Panc1 (cell line): ENCODE data around the gene TAF4B. TPM values are rescaled to one million over a fixed set of nuclear protein-coding genes. Genes with fewer than 3 reads are reported as not detected.
A peak's percentile ranks its signal among the peaks of the same experiment; 100 is the strongest.

ENCODE experiments used
- ATAC-seq: fragments of 200-7000 bp; cut with Tn5 transposase; 2 replicates; pipeline ENCODE4 v1.9.1; 2020; ENCODE audit warnings: mild to moderate bottlenecking, moderate library complexity
- BruUV-seq: library from RNA; stranded (reverse); fragments of 400-500 nt; replicated peaks from 2 replicates; lab custom pipeline; 2021; lab: Mats Ljungman, UMichigan
- CTCF ChIA-PET: fragments of 300-600 bp; sonication (Branson Sonifier 250); formaldehyde crosslinking; loops from one replicate; lab custom pipeline; 2022; ENCODE audit warnings: antibody characterized with exemption; lab: Charles Lee
- POLR2A ChIA-PET: fragments of 300-600 bp; sonication (Branson Sonifier 250); formaldehyde crosslinking; loops from one replicate; lab custom pipeline; 2022; ENCODE audit warnings: antibody characterized with exemption; lab: Charles Lee
- DNase-seq: peaks from one replicate; pipeline ENCODE4 v3.0.0-alpha.2; 2010; ENCODE audit warnings: low read depth, low spot score
- H3K27ac ChIP-seq: 2 replicates; pipeline ENCODE4 v1.5.1; 2011; ENCODE audit warnings: mild to moderate bottlenecking, low read length, inconsistent platforms
- H3K27me3 ChIP-seq: fragments of 200-500 bp; sonication (Bioruptor generic); 2 replicates; pipeline ENCODE4 v1.6.0; 2014; ENCODE audit warnings: low read length, inconsistent platforms; ENCODE audit not compliant: control insufficient read depth, insufficient read depth
- H3K36me3 ChIP-seq: fragments of 200-500 bp; sonication (Bioruptor generic); 2 replicates; pipeline ENCODE4 v1.5.1; 2014; ENCODE audit warnings: inconsistent platforms, mild to moderate bottlenecking, low read length, moderate library complexity; ENCODE audit not compliant: control insufficient read depth, insufficient read depth
- H3K4me1 ChIP-seq: 2 replicates; pipeline ENCODE4 v1.5.1; 2011; ENCODE audit warnings: inconsistent platforms, mild to moderate bottlenecking, low read length, moderate library complexity; ENCODE audit not compliant: control insufficient read depth, insufficient read depth
- H3K4me3 ChIP-seq, 2 experiments: 2 replicates each; pipeline ENCODE4 v1.5.1; 2011 to 2012; ENCODE audit warnings: low read depth in 2 of 2, low read length in 2 of 2, mild to moderate bottlenecking in 2 of 2, inconsistent platforms in 1 of 2, moderate library complexity in 1 of 2
- H3K9me3 ChIP-seq: fragments of 200-500 bp; sonication (Bioruptor generic); 2 replicates; pipeline ENCODE4 v1.5.1; 2014; ENCODE audit warnings: low read depth, mild to moderate bottlenecking, inconsistent platforms, low read length, moderate library complexity; ENCODE audit not compliant: control insufficient read depth, insufficient read depth
- POLR2AphosphoS5 ChIP-seq: IDR thresholded peaks from 2 replicates; pipeline ENCODE4 v1.6.1; 2012; ENCODE audit warnings: mild to moderate bottlenecking, low read depth, low read length, moderate library complexity
- SIN3A ChIP-seq: IDR thresholded peaks from 2 replicates; pipeline ENCODE4 v1.6.1; 2012; ENCODE audit warnings: low read depth, mild to moderate bottlenecking, low read length, moderate library complexity, borderline replicate concordance; ENCODE audit not compliant: insufficient read depth
- TCF7L2 ChIP-seq: IDR thresholded peaks from 2 replicates; pipeline ENCODE4 v1.6.1; 2011; ENCODE audit warnings: mild to moderate bottlenecking, low read depth, low read length, inconsistent platforms
- in situ Hi-C: cut with HindIII; loops from 2 replicates; pipeline ENCODE4 v1.10.0; 2016; ENCODE audit warnings: low sequenced_read_pairs, low pct_unique_long_range_greater_than_20kb
- intact Hi-C: fragments of 100-400 bp; cut with micrococcal nuclease; formaldehyde crosslinking; loops from one replicate; pipeline ENCODE4 v1.10.0; 2022; ENCODE audit not compliant: unreplicated experiment
- total RNA-seq: library from RNA; stranded (reverse); gene quantifications from one replicate; pipeline ENCODE4 v1.2.1, GENCODE V29; 2021; ENCODE audit not compliant: unreplicated experiment
- TF ChIP-seq, protein P1 (sequence below), 2 experiments: IDR thresholded peaks; 2 replicates each; pipeline ENCODE4 v1.6.1; 2011 to 2012; ENCODE audit warnings: low read depth in 2 of 2, control low read depth in 1 of 2, low read length in 1 of 2, mild to moderate bottlenecking in 1 of 2, moderate library complexity in 1 of 2; ENCODE audit not compliant: insufficient read depth in 1 of 2
- TF ChIP-seq, protein P2 (sequence below): fragments of 450-650 bp; IDR thresholded peaks from 2 replicates; pipeline ENCODE4 v1.5.1; 2017; ENCODE audit warnings: mild to moderate bottlenecking

The TAF4B gene
- total RNA-seq, 1 experiment from 2014 or later = 8.0 TPM

DNA sequence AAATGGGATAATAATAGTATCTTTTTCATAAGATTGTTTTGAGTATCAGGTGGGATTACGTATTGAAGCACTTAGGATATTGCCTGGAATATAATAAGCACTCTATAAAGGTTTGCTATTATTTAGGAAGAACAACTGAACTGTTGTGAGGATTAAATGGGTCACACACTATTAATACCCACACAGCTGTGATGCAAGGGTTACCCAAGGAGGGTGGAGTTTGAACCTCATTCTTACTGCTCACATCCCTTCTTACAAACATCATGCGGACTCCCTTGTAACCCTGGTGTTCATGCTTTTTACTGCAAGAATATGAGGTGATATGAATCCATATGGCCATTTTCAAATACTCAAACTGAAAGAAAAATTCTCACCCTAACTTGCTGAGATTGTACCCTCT is 208.6 kb downstream of the TAF4B start:
- H3K9me3 ChIP-seq = no peaks in the 10 kb centered on the region
- TF ChIP-seq, protein P1, sequence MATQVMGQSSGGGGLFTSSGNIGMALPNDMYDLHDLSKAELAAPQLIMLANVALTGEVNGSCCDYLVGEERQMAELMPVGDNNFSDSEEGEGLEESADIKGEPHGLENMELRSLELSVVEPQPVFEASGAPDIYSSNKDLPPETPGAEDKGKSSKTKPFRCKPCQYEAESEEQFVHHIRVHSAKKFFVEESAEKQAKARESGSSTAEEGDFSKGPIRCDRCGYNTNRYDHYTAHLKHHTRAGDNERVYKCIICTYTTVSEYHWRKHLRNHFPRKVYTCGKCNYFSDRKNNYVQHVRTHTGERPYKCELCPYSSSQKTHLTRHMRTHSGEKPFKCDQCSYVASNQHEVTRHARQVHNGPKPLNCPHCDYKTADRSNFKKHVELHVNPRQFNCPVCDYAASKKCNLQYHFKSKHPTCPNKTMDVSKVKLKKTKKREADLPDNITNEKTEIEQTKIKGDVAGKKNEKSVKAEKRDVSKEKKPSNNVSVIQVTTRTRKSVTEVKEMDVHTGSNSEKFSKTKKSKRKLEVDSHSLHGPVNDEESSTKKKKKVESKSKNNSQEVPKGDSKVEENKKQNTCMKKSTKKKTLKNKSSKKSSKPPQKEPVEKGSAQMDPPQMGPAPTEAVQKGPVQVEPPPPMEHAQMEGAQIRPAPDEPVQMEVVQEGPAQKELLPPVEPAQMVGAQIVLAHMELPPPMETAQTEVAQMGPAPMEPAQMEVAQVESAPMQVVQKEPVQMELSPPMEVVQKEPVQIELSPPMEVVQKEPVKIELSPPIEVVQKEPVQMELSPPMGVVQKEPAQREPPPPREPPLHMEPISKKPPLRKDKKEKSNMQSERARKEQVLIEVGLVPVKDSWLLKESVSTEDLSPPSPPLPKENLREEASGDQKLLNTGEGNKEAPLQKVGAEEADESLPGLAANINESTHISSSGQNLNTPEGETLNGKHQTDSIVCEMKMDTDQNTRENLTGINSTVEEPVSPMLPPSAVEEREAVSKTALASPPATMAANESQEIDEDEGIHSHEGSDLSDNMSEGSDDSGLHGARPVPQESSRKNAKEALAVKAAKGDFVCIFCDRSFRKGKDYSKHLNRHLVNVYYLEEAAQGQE (IDR thresholded peaks at IDR 0.05; ENCODE audit: insufficient read depth in 1 of 2, low read depth in 2 of 2, low read length in 1 of 2) = no peak
- TF ChIP-seq SIN3A (no peak), TCF7L2 (no peak), POLR2AphosphoS5 (no peak)
- TF ChIP-seq, protein P2, sequence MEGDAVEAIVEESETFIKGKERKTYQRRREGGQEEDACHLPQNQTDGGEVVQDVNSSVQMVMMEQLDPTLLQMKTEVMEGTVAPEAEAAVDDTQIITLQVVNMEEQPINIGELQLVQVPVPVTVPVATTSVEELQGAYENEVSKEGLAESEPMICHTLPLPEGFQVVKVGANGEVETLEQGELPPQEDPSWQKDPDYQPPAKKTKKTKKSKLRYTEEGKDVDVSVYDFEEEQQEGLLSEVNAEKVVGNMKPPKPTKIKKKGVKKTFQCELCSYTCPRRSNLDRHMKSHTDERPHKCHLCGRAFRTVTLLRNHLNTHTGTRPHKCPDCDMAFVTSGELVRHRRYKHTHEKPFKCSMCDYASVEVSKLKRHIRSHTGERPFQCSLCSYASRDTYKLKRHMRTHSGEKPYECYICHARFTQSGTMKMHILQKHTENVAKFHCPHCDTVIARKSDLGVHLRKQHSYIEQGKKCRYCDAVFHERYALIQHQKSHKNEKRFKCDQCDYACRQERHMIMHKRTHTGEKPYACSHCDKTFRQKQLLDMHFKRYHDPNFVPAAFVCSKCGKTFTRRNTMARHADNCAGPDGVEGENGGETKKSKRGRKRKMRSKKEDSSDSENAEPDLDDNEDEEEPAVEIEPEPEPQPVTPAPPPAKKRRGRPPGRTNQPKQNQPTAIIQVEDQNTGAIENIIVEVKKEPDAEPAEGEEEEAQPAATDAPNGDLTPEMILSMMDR = no peak
- ATAC-seq (no peak), DNase-seq (no peak)
- in situ Hi-C loops (no loop called here), intact Hi-C loops (no loop called here)
- no peaks in the 10 kb centered on the region for H3K36me3 ChIP-seq
- H3K4me1 ChIP-seq = no peaks in the 10 kb centered on the region
- ChIA-PET POLR2A (no interaction called here), CTCF (no interaction called here)
- H3K4me3 ChIP-seq = no peak overlapping the region
- H3K27ac ChIP-seq = no peak overlapping the region
- no TSS peak for BruUV-seq
- H3K27me3 ChIP-seq = no peaks in the 10 kb centered on the region

DNA sequence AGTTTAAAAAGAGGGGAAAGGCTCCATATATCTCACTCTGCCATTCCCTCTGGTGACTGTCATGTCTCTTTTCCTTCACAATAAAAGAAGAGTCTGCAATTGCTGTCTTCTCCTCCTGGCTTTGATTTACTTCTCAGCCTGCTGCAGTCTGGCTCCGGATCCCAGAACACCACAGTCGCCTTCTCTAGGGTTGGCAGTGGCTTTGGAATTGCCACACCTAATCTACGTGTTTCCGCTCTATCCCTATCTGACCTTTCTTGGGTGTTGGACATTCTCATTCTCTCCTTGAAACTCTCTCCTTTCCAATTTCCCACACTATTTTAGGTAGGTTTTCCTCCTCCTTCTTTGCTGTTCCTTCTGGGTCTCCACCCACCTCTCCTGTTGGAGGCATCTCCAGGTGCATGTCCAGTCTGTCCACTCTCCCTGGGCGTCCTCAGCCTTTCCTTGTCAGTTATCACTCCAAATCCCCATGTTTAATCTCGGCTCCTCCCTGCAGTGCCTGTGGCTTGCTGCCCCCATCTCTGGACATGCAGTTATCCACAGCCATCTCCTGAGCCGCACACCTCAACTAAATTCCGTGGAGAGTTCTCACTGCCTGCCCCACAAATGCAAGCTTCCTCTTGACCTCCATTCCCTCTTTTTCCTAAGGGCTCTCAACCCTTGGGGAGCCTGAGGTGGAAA is 209.3 kb downstream of the TAF4B start:
- peak overlapping the region; percentile 7; the same call in 1 of the 2 replicates for H3K27ac ChIP-seq
- ATAC-seq (no peak), DNase-seq (no peak)
- in situ Hi-C loops = no loop called here
- no TSS peak for BruUV-seq
- no peaks in the 10 kb centered on the region for H3K36me3 ChIP-seq
- no peak overlapping the region for H3K4me3 ChIP-seq
- intact Hi-C loops = no loop called here
- H3K9me3 ChIP-seq = no peaks in the 10 kb centered on the region
- H3K4me1 ChIP-seq = no peaks in the 10 kb centered on the region
- TF ChIP-seq SIN3A (no peak), POLR2AphosphoS5 (no peak), TCF7L2 (no peak)
- TF ChIP-seq, protein P2 = no peak
- TF ChIP-seq, protein P1 (IDR thresholded peaks at IDR 0.05; ENCODE audit: insufficient read depth in 1 of 2, low read depth in 2 of 2, low read length in 1 of 2) = no peak
- CTCF ChIA-PET = no interaction called here
- POLR2A ChIA-PET = no interaction called here
- H3K27me3 ChIP-seq = no peaks in the 10 kb centered on the region
